ENCODE results near the gene ARHGAP1. TPM values are rescaled to one million over a fixed set of nuclear protein-coding genes. Genes with fewer than 3 reads are reported as not detected.
A peak's percentile ranks its signal among the peaks of the same experiment; 100 is the strongest.

Gene ARHGAP1
- total RNA-seq, 4 donors from 2014 or later = 73.1 to 139 (median 92.3) TPM

- Histone ChIP-seq H3K27ac (replicated peaks in 1 of 4) (peak overlapping the region in 3 of 4 donors; percentile 11 to 91 (median 49)), H3K9me3 (no peaks in the 10 kb centered on the region), H3K4me3 (no peak overlapping the region), H3K27me3 (no peaks in the 10 kb centered on the region), H3K36me3 (peaks cover 31 to 61% (median 52%) of the 10 kb centered on the region in 4 donors), H3K4me1 (peaks cover 50 to 65% (median 63%) of the 10 kb centered on the region in 4 donors)
- WGBS = 73% methylated on average over 8 of the region's 11 CpGs
- TF ChIP-seq CTCF (IDR thresholded peaks at IDR 0.05) = no peak
- TF ChIP-seq EP300 (IDR thresholded peaks at IDR 0.05) = no peak
- TF ChIP-seq POLR2AphosphoS5 (IDR thresholded peaks at IDR 0.05) = no peak
- TF ChIP-seq POLR2A (IDR thresholded peaks at IDR 0.05; ENCODE audit: low read depth) = no peak
- intact Hi-C loops (cut with DNase I) = no loop called here
- DNase-seq (ENCODE audit: extremely low spot score) = no peak
These were observed 4.2 kb downstream of the ARHGAP1 start for GRCh38 chr11:46696212-46696558.

GRCh38 chr11:46695345-46696211 lies 4.8 kb downstream of the ARHGAP1 start:
- no peak for DNase-seq (ENCODE audit: extremely low spot score)
- WGBS = 93% methylated on average over 6 of the region's 12 CpGs
- no peak for TF ChIP-seq POLR2AphosphoS5 (IDR thresholded peaks at IDR 0.05)
- TF ChIP-seq EP300 (IDR thresholded peaks at IDR 0.05) = no peak
- no peak for TF ChIP-seq CTCF (IDR thresholded peaks at IDR 0.05)
- no peak for TF ChIP-seq POLR2A (IDR thresholded peaks at IDR 0.05; ENCODE audit: low read depth)
- H3K36me3 ChIP-seq = peaks cover 31 to 67% (median 58%) of the 10 kb centered on the region in 4 donors
- no peak overlapping the region for H3K4me3 ChIP-seq
- H3K27me3 ChIP-seq = no peaks in the 10 kb centered on the region
- peaks cover 49 to 65% (median 62%) of the 10 kb centered on the region in 4 donors for H3K4me1 ChIP-seq
- intact Hi-C loops (cut with DNase I) = no loop called here
- no peaks in the 10 kb centered on the region for H3K9me3 ChIP-seq
- H3K27ac ChIP-seq (replicated peaks in 1 of 4) = peak overlapping the region; percentile 49 to 91 (median 63)

GRCh38 chr11:46694607-46695006 lies 5.8 kb downstream of the ARHGAP1 start:
- Histone ChIP-seq H3K4me3 (no peak overlapping the region), H3K36me3 (peaks cover 31 to 77% (median 66%) of the 10 kb centered on the region in 4 donors), H3K4me1 (peaks cover 46 to 62% (median 59%) of the 10 kb centered on the region in 4 donors), H3K27ac (replicated peaks in 1 of 4) (peak overlapping the region; percentile 40 to 65 (median 55)), H3K9me3 (no peaks in the 10 kb centered on the region), H3K27me3 (no peaks in the 10 kb centered on the region)
- 92% methylated on average over 2 of the region's 7 CpGs for WGBS
- DNase-seq (ENCODE audit: extremely low spot score) = no peak
- intact Hi-C loops (cut with DNase I) = no loop called here
- no peak for TF ChIP-seq POLR2A (IDR thresholded peaks at IDR 0.05; ENCODE audit: low read depth)
- TF ChIP-seq CTCF (IDR thresholded peaks at IDR 0.05) = no peak
- no peak for TF ChIP-seq POLR2AphosphoS5 (IDR thresholded peaks at IDR 0.05)
- no peak for TF ChIP-seq EP300 (IDR thresholded peaks at IDR 0.05)

GRCh38 chr11:46694072-46694471 lies 6.3 kb downstream of the ARHGAP1 start:
- WGBS = 88% methylated on average over 3 of the region's 6 CpGs
- Histone ChIP-seq H3K4me1 (peaks cover 40 to 57% (median 53%) of the 10 kb centered on the region in 4 donors), H3K27ac (replicated peaks in 1 of 4) (peak overlapping the region; percentile 40 to 65 (median 55)), H3K36me3 (peaks cover 31 to 82% (median 72%) of the 10 kb centered on the region in 4 donors), H3K4me3 (no peak overlapping the region), H3K27me3 (no peaks in the 10 kb centered on the region), H3K9me3 (no peaks in the 10 kb centered on the region)
- no peak for DNase-seq (ENCODE audit: extremely low spot score)
- intact Hi-C loops (cut with DNase I) = no loop called here
- TF ChIP-seq CTCF (IDR thresholded peaks at IDR 0.05) (no peak), EP300 (IDR thresholded peaks at IDR 0.05) (no peak), POLR2A (IDR thresholded peaks at IDR 0.05; ENCODE audit: low read depth) (no peak), POLR2AphosphoS5 (IDR thresholded peaks at IDR 0.05) (no peak)
